IMR-90 (cell line): ENCODE data around the gene CXCR6. TPM values are rescaled to one million over a fixed set of nuclear protein-coding genes. Genes with fewer than 3 reads are reported as not detected.

Source experiments
- ATAC-seq: fragments of 200-7000 bp; cut with Tn5 transposase; 2 replicates; pipeline ENCODE4 v1.9.1; 2020; ENCODE audit warnings: low read depth, mild to moderate bottlenecking, moderate library complexity
- BruUV-seq: library from RNA; stranded (reverse); fragments of 400-500 nt; replicated peaks from 2 replicates; lab custom pipeline; 2021; lab: Mats Ljungman, UMichigan
- CTCF ChIA-PET: fragments of 300-600 bp; formaldehyde crosslinking; extraction: SDS; loops from one replicate; lab custom pipeline; 2021; ENCODE audit warnings: antibody characterized with exemption; lab: Yijun Ruan, JAX
- POLR2A ChIA-PET: fragments of 300-600 bp; sonication (Branson Sonifier 250); formaldehyde crosslinking; loops from one replicate; lab custom pipeline; 2022; ENCODE audit warnings: antibody characterized with exemption; ENCODE audit not compliant: unreplicated experiment; lab: Charles Lee
- DNase-seq: peaks from one replicate; pipeline ENCODE4 v3.0.0; 2013
- H2AFZ ChIP-seq: replicated peaks from 2 replicates; pipeline ENCODE3; 2013; ENCODE audit warnings: low read length, mild to moderate bottlenecking; ENCODE audit not compliant: poor library complexity
- H2AK5ac ChIP-seq: 2 replicates; pipeline ENCODE4 v1.6.1; 2013; ENCODE audit warnings: low read depth, low read length, inconsistent platforms
- H2AK9ac ChIP-seq: replicated peaks from 2 replicates; pipeline ENCODE3; 2013; ENCODE audit warnings: mild to moderate bottlenecking, low read depth, low read length, moderate library complexity; ENCODE audit not compliant: poor library complexity
- H2BK120ac ChIP-seq: 2 replicates; pipeline ENCODE4 v1.6.1; 2013; ENCODE audit warnings: low read depth, low read length, inconsistent platforms
- H2BK15ac ChIP-seq: 3 replicates; pipeline ENCODE4 v1.6.1; 2013; ENCODE audit warnings: low read depth, low read length, inconsistent platforms
- H2BK20ac ChIP-seq: 2 replicates; pipeline ENCODE4 v1.6.1; 2013; ENCODE audit warnings: low read depth, mild to moderate bottlenecking, inconsistent platforms, low read length, moderate library complexity
- H2BK5ac ChIP-seq: 2 replicates; pipeline ENCODE4 v1.6.1; 2013; ENCODE audit warnings: mild to moderate bottlenecking, low read depth, low read length, inconsistent platforms; ENCODE audit not compliant: poor library complexity, severe bottlenecking
- H3K14ac ChIP-seq: replicated peaks from 2 replicates; pipeline ENCODE4 v1.6.1; 2013; ENCODE audit warnings: low read depth, low read length, inconsistent platforms
- H3K18ac ChIP-seq: 2 replicates; pipeline ENCODE4 v1.6.1; 2013; ENCODE audit warnings: low read depth, low read length, control low read depth
- H3K23ac ChIP-seq: 2 replicates; pipeline ENCODE4 v1.6.1; 2013; ENCODE audit warnings: low read depth, low read length, inconsistent platforms
- H3K27ac ChIP-seq: 2 replicates; pipeline ENCODE4 v1.5.1; 2013; ENCODE audit warnings: mild to moderate bottlenecking, control low read depth, low read length; ENCODE audit not compliant: insufficient read depth
- H3K27me3 ChIP-seq: 2 replicates; pipeline ENCODE4 v1.6.1; 2013; ENCODE audit warnings: low read length; ENCODE audit not compliant: control insufficient read depth, insufficient read depth
- H3K36me3 ChIP-seq: 2 replicates; pipeline ENCODE4 v1.6.1; 2013; ENCODE audit warnings: low read length, mixed read lengths; ENCODE audit not compliant: control insufficient read depth, insufficient read depth
- H3K4ac ChIP-seq: 2 replicates; pipeline ENCODE4 v1.6.1; 2013; ENCODE audit warnings: low read depth, low read length, inconsistent platforms
- H3K4me1 ChIP-seq: 2 replicates; pipeline ENCODE4 v1.6.1; 2013; ENCODE audit warnings: low read length, mixed read lengths; ENCODE audit not compliant: control insufficient read depth, insufficient read depth
- H3K4me2 ChIP-seq: 2 replicates; pipeline ENCODE4 v1.6.1; 2013; ENCODE audit warnings: low read depth, mild to moderate bottlenecking, control low read depth, low read length, moderate library complexity
- H3K4me3 ChIP-seq: 2 replicates; pipeline ENCODE4 v1.5.1; 2013; ENCODE audit warnings: low read depth, mild to moderate bottlenecking, control low read depth, low read length, moderate library complexity; ENCODE audit not compliant: insufficient read depth
- H3K56ac ChIP-seq: 2 replicates; pipeline ENCODE4 v1.6.1; 2013; ENCODE audit warnings: low read length, inconsistent platforms; ENCODE audit not compliant: insufficient read depth; ENCODE audit errors: extremely low read depth
- H3K79me1 ChIP-seq, 2 experiments: 2 replicates each; pipeline ENCODE4 v1.6.1; 2013; ENCODE audit warnings: low read length in 2 of 2, inconsistent platforms in 1 of 2, low read depth in 1 of 2
- H3K9ac ChIP-seq: 2 replicates; pipeline ENCODE4 v1.6.1; 2013; ENCODE audit warnings: low read depth, low read length, control low read depth
- H3K9me1 ChIP-seq: 2 replicates; pipeline ENCODE4 v1.6.1; 2013; ENCODE audit warnings: low read length, inconsistent platforms; ENCODE audit not compliant: insufficient read depth
- H3K9me3 ChIP-seq: 2 replicates; pipeline ENCODE4 v1.6.1; 2013; ENCODE audit warnings: low read length; ENCODE audit not compliant: control insufficient read depth, insufficient read depth
- H4K20me1 ChIP-seq: 2 replicates; pipeline ENCODE4 v1.6.1; 2013; ENCODE audit warnings: low read length, inconsistent platforms; ENCODE audit not compliant: insufficient read depth
- H4K5ac ChIP-seq: 2 replicates; pipeline ENCODE4 v1.6.1; 2013; ENCODE audit warnings: mild to moderate bottlenecking, low read depth, low read length, control low read depth
- H4K8ac ChIP-seq, 2 experiments: 2 replicates each; pipeline ENCODE4 v1.6.1; 2013; ENCODE audit warnings: low read depth in 2 of 2, low read length in 2 of 2, control low read depth in 1 of 2, inconsistent platforms in 1 of 2
- H4K91ac ChIP-seq: 2 replicates; pipeline ENCODE4 v1.6.1; 2013; ENCODE audit warnings: low read depth, low read length, inconsistent platforms; ENCODE audit not compliant: insufficient read depth
- BHLHE40 ChIP-seq: fragments of 150-350 bp; IDR thresholded peaks from 2 replicates; pipeline ENCODE4 v1.6.1; 2016; ENCODE audit warnings: mild to moderate bottlenecking, low read depth, low read length
- CEBPB ChIP-seq: IDR thresholded peaks from 2 replicates; pipeline ENCODE4 v1.6.1; 2012; ENCODE audit warnings: low read depth, low read length, improper control_type of control experiment
- CHD1 ChIP-seq: IDR thresholded peaks from 2 replicates; pipeline ENCODE4 v1.6.1; 2012; ENCODE audit warnings: low read depth, low read length, improper control_type of control experiment
- CTCF ChIP-seq: conservative IDR thresholded peaks from 2 replicates; pipeline ENCODE4 v1.5.1; 2012; ENCODE audit warnings: mild to moderate bottlenecking, low read depth, low read length, improper control_type of control experiment
- ELK1 ChIP-seq: fragments of 150-350 bp; IDR thresholded peaks from 2 replicates; pipeline ENCODE4 v1.6.1; 2016; ENCODE audit warnings: low read depth, mild to moderate bottlenecking, low read length, moderate library complexity, borderline replicate concordance
- FOS ChIP-seq: fragments of 150-350 bp; IDR thresholded peaks from 2 replicates; pipeline ENCODE4 v1.6.1; 2016; ENCODE audit warnings: low read depth, low read length
- MAFK ChIP-seq: IDR thresholded peaks from 2 replicates; pipeline ENCODE4 v1.6.1; 2012; ENCODE audit warnings: low read depth, low read length, improper control_type of control experiment
- MAZ ChIP-seq: IDR thresholded peaks from 2 replicates; pipeline ENCODE4 v1.6.1; 2012; ENCODE audit warnings: low read depth, mild to moderate bottlenecking, low read length, improper control_type of control experiment, moderate library complexity, borderline replicate concordance
- MXI1 ChIP-seq: IDR thresholded peaks from 2 replicates; pipeline ENCODE4 v1.6.1; 2012; ENCODE audit warnings: low read depth, mild to moderate bottlenecking, low read length, moderate library complexity, borderline replicate concordance
- NFE2L2 ChIP-seq: fragments of 150-350 bp; IDR thresholded peaks from 2 replicates; pipeline ENCODE4 v1.6.1; 2016; ENCODE audit warnings: low read depth, mild to moderate bottlenecking, low read length
- POLR2A ChIP-seq: IDR thresholded peaks from 2 replicates; pipeline ENCODE4 v1.6.1; 2012; ENCODE audit warnings: mild to moderate bottlenecking, low read depth, low read length
- RAD21 ChIP-seq: IDR thresholded peaks from 2 replicates; pipeline ENCODE4 v1.6.1; 2012; ENCODE audit warnings: low read length, improper control_type of control experiment
- RCOR1 ChIP-seq: IDR thresholded peaks from 2 replicates; pipeline ENCODE4 v1.6.1; 2012; ENCODE audit warnings: mild to moderate bottlenecking, low read length, improper control_type of control experiment; ENCODE audit not compliant: insufficient replicate concordance
- RFX5 ChIP-seq: IDR thresholded peaks from 2 replicates; pipeline ENCODE4 v1.8.0; 2012; ENCODE audit warnings: low read depth, mild to moderate bottlenecking, low read length, moderate library complexity
- SMC3 ChIP-seq: fragments of 150-350 bp; IDR thresholded peaks from 2 replicates; pipeline ENCODE4 v1.6.1; 2016; ENCODE audit warnings: low read depth, mild to moderate bottlenecking, antibody characterized with exemption, low read length, moderate library complexity
- USF2 ChIP-seq: fragments of 150-350 bp; IDR thresholded peaks from 2 replicates; pipeline ENCODE4 v1.6.1; 2017; ENCODE audit warnings: mild to moderate bottlenecking, antibody characterized with exemption, low read length, low read depth
- WGBS, 2 experiments: methylation state at CpG; one replicate each; pipeline versions ENCODE4 v1.1.5 to v1.1.7; 2013; ENCODE audit warnings: missing lambda C conversion rate in 2 of 2; ENCODE audit not compliant: insufficient read length in 1 of 2; ENCODE audit errors: extremely low coverage in 2 of 2; 5-methylcytosine and 5-hydroxymethylcytosine counted together
- dilution Hi-C: fragments of 300-500 bp; cut with HindIII; formaldehyde crosslinking; loops from one replicate; pipeline ENCODE4 v1.14.3; 2018; ENCODE audit warnings: low sequenced_read_pairs; ENCODE audit not compliant: unreplicated experiment
- in situ Hi-C: fragments of 300-500 bp; cut with MboI; formaldehyde crosslinking; loops from 3 replicates; pipeline ENCODE4 v1.14.3; 2019; ENCODE audit warnings: low sequenced_read_pairs, inconsistent platforms, mixed read lengths
- intact Hi-C: fragments of 100-400 bp; cut with micrococcal nuclease; formaldehyde crosslinking; loops from 2 replicates; pipeline ENCODE4 v1.10.0; 2022
- polyA plus RNA-seq, 3 experiments: library from polyadenylated mRNA; depleted of rRNA; stranded (reverse); fragments of >200 nt; gene quantifications; 2 replicates each; pipeline ENCODE4 v1.2.3, GENCODE V29; 2012; ENCODE audit warnings: low replicate concordance in 1 of 3
- total RNA-seq: library from RNA; depleted of rRNA; stranded (reverse); fragments of >200 nt; gene quantifications from 2 replicates; pipeline ENCODE4 v1.2.3, GENCODE V29; 2012

The CXCR6 gene
- total and polyA plus RNA-seq, 2 of the 4 experiments (the other 2 are of a cell fraction) = not detected

- H3K4me2 ChIP-seq = no peak overlapping the region
- no peak overlapping the region for H2AK9ac ChIP-seq
- H3K27ac ChIP-seq = no peak overlapping the region
- H3K23ac ChIP-seq = no peak overlapping the region
- no peak overlapping the region for H3K4ac ChIP-seq
- no peak overlapping the region for H2AK5ac ChIP-seq
- peaks cover 4% of the 10 kb centered on the region; the same call in 1 of the 2 replicates for H3K4me1 ChIP-seq
- no peak overlapping the region for H3K18ac ChIP-seq
- POLR2A ChIA-PET = interaction anchor here (0.6 kb wide), 1 partner anchor 173 kb away, joined by 6 read pairs; no protein-coding TSS in a partner anchor
- no peak overlapping the region for H2BK120ac ChIP-seq
- TF ChIP-seq BHLHE40 = no peak
- TF ChIP-seq MXI1 = no peak
- TF ChIP-seq FOS = no peak
- TF ChIP-seq USF2 = no peak
- TF ChIP-seq CTCF = no peak
- TF ChIP-seq RFX5 = no peak
- TF ChIP-seq POLR2A = no peak
- no peak for TF ChIP-seq MAZ
- no peak for TF ChIP-seq NFE2L2
- no peak for TF ChIP-seq CEBPB
- no peak for TF ChIP-seq MAFK
- no peak for TF ChIP-seq SMC3
- TF ChIP-seq RCOR1 = no peak
- TF ChIP-seq RAD21 = no peak
- no peak for TF ChIP-seq CHD1
- no peak for TF ChIP-seq ELK1
- H4K91ac ChIP-seq = no peak overlapping the region
- H3K4me3 ChIP-seq = no peak overlapping the region
- no peak overlapping the region for H3K14ac ChIP-seq
- peaks cover 34% of the 10 kb centered on the region for H3K36me3 ChIP-seq
- H3K56ac ChIP-seq = no peak overlapping the region
- ATAC-seq (no peak), DNase-seq (no peak)
- no peaks in the 10 kb centered on the region for H4K20me1 ChIP-seq
- dilution Hi-C loops (no loop called here), in situ Hi-C loops (loop anchor here (10.0 kb wide), 1 partner anchor 887 kb away; no protein-coding TSS in a partner anchor), intact Hi-C loops (no loop called here)
- H3K27me3 ChIP-seq = no peaks in the 10 kb centered on the region
- no peak overlapping the region for H4K5ac ChIP-seq
- no peak overlapping the region for H3K9ac ChIP-seq
- no peak overlapping the region for H2BK20ac ChIP-seq
- H2BK5ac ChIP-seq = no peak overlapping the region
- peaks cover 8% of the 10 kb centered on the region for H3K9me1 ChIP-seq
- CTCF ChIA-PET = no interaction called here
- H3K79me1 ChIP-seq = no peaks in the 10 kb centered on the region; a peak in 1 of 4 replicates
- H4K8ac ChIP-seq = no peak overlapping the region
- no peak overlapping the region for H2BK15ac ChIP-seq
- no TSS peak for BruUV-seq
- no peaks in the 10 kb centered on the region for H3K9me3 ChIP-seq
- WGBS, 2 experiments = 100% methylated on average over 3 of the region's 3 CpGs; no CpG with 5 or more reads in 1 of the 2 experiments
- H2AFZ ChIP-seq = no peak overlapping the region
These were observed 21.3 kb upstream of the CXCR6 start for GRCh38 chr3:45922039-45922326.
